ENCODE measurements around the gene UQCRFS1.
A peak's percentile ranks its signal among the peaks of the same experiment; 100 is the strongest.

UQCRFS1 gene

DNA sequence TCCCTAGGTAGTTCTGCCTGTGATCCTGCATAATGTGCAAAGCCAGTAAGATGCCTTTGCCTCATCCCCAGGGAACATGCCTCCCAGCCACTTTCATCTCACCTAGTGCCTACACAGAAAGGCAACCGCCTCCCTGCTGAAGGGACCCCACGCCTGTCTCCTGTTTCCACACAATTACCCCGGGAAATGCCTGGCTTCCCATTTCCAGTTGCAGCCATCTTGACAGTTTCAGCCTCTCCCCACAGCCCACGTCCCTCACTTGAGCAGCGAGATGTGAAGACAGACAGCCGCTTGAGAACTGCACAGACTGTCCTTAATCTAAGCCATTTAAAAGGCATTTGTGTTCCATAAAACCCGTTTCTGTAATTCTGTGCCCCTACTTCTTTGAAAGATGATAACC lies 4.7 kb upstream of the UQCRFS1 start:
- H3K4ac ChIP-seq (ENCODE audit: low read depth in 1 of 2, low read length in 2 of 2): no peak overlapping the region
- H3K27me3 ChIP-seq (ENCODE audit: control insufficient read depth in 1 of 2, insufficient read depth in 1 of 2, low read length in 2 of 2): peaks cover 24 to 31% of the 10 kb centered on the region in 2 experiments
- H2BK5ac ChIP-seq (ENCODE audit: low read depth, low read length, poor library complexity, severe bottlenecking): no peak overlapping the region
- 83% methylated on average over 6 of the region's 7 CpGs for WGBS
- no peak overlapping the region for H4K8ac ChIP-seq (ENCODE audit: low read length)
- H2BK120ac ChIP-seq (ENCODE audit: low read depth, low read length): no peak overlapping the region
- H3K14ac ChIP-seq (ENCODE audit: low read length in 2 of 2): no peak overlapping the region
- H3K23ac ChIP-seq (ENCODE audit: low read length in 2 of 2): no peak overlapping the region
- H3K79me1 ChIP-seq (replicated peaks; ENCODE audit: low read length, poor library complexity, severe bottlenecking): no peaks in the 10 kb centered on the region
- H2BK12ac ChIP-seq (ENCODE audit: low read length in 2 of 2): no peak overlapping the region
- no peak overlapping the region for H3K4me2 ChIP-seq (ENCODE audit: low read length, poor library complexity, severe bottlenecking)
- no peak overlapping the region for H4K91ac ChIP-seq (ENCODE audit: low read length)
- H2AFZ ChIP-seq (ENCODE audit: low read depth, low read length): no peak overlapping the region
- no peak overlapping the region for H3K9ac ChIP-seq (ENCODE audit: low read length)
- no peaks in the 10 kb centered on the region for H3K9me3 ChIP-seq (ENCODE audit: control insufficient read depth, low read length)
- H3K4me1 ChIP-seq (ENCODE audit: control insufficient read depth, insufficient read depth, low read depth, low read length): no peaks in the 10 kb centered on the region
- no peak overlapping the region for H2AK5ac ChIP-seq (ENCODE audit: low read length, severe bottlenecking)
- no peak for DNase-seq
- no peaks in the 10 kb centered on the region for H3K36me3 ChIP-seq (ENCODE audit: control insufficient read depth in 1 of 2, insufficient read depth in 2 of 2, low read depth in 1 of 2, low read length in 2 of 2)
- H3K4me3 ChIP-seq (ENCODE audit: insufficient read depth in 1 of 2, low read depth in 1 of 2, low read length in 2 of 2): no peak overlapping the region
- no peak overlapping the region for H2BK15ac ChIP-seq (ENCODE audit: low read depth, poor library complexity, severe bottlenecking)
- no peak overlapping the region for H3K27ac ChIP-seq (ENCODE audit: low read length, poor library complexity, severe bottlenecking)
- H3K18ac ChIP-seq (ENCODE audit: low read depth in 1 of 2, low read length in 2 of 2): no peak overlapping the region

DNA sequence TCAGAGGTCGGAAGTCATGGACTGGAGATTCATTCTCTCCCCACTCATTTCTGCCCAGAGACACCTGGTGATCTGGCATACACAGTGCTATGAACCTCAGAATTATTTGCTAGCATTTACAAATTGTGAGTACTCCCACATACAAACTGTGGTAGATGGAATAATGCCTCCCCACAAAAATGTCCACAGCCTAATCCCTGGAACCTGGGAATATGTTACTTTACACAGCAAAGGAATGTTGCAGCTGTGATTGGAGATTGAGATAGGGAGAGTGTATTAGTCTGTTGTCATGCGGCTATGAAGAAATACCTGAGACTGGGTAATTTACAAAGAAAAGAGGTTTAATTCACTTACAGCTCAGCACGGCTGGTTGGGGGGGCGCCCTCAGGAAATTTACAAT lies 3.1 kb upstream of the UQCRFS1 start:
- Histone ChIP-seq H3K4me3 (ENCODE audit: insufficient read depth in 1 of 2, low read depth in 1 of 2, low read length in 2 of 2) (no peak overlapping the region), H2BK15ac (ENCODE audit: low read depth, poor library complexity, severe bottlenecking) (no peak overlapping the region), H2BK5ac (ENCODE audit: low read depth, low read length, poor library complexity, severe bottlenecking) (no peak overlapping the region), H2BK12ac (ENCODE audit: low read length in 2 of 2) (no peak overlapping the region), H2AK5ac (ENCODE audit: low read length, severe bottlenecking) (no peak overlapping the region), H3K36me3 (ENCODE audit: control insufficient read depth in 1 of 2, insufficient read depth in 2 of 2, low read depth in 1 of 2, low read length in 2 of 2) (no peaks in the 10 kb centered on the region), H3K79me1 (replicated peaks; ENCODE audit: low read length, poor library complexity, severe bottlenecking) (no peaks in the 10 kb centered on the region), H3K18ac (ENCODE audit: low read depth in 1 of 2, low read length in 2 of 2) (no peak overlapping the region), H3K27me3 (ENCODE audit: control insufficient read depth in 1 of 2, insufficient read depth in 1 of 2, low read length in 2 of 2) (peaks cover 17 to 20% of the 10 kb centered on the region in 2 experiments), H3K27ac (ENCODE audit: low read length, poor library complexity, severe bottlenecking) (no peak overlapping the region), H4K91ac (ENCODE audit: low read length) (no peak overlapping the region), H3K4me1 (ENCODE audit: control insufficient read depth, insufficient read depth, low read depth, low read length) (no peaks in the 10 kb centered on the region), H3K9ac (ENCODE audit: low read length) (no peak overlapping the region), H3K4me2 (ENCODE audit: low read length, poor library complexity, severe bottlenecking) (no peak overlapping the region), H3K23ac (ENCODE audit: low read length in 2 of 2) (no peak overlapping the region), H3K4ac (ENCODE audit: low read depth in 1 of 2, low read length in 2 of 2) (no peak overlapping the region), H4K8ac (ENCODE audit: low read length) (no peak overlapping the region), H2AFZ (ENCODE audit: low read depth, low read length) (no peak overlapping the region), H3K14ac (ENCODE audit: low read length in 2 of 2) (no peak overlapping the region), H2BK120ac (ENCODE audit: low read depth, low read length) (no peak overlapping the region), H3K9me3 (ENCODE audit: control insufficient read depth, low read length) (no peaks in the 10 kb centered on the region)
- no peak for DNase-seq
- 56% methylated on average over 4 of the region's 4 CpGs for WGBS

DNA sequence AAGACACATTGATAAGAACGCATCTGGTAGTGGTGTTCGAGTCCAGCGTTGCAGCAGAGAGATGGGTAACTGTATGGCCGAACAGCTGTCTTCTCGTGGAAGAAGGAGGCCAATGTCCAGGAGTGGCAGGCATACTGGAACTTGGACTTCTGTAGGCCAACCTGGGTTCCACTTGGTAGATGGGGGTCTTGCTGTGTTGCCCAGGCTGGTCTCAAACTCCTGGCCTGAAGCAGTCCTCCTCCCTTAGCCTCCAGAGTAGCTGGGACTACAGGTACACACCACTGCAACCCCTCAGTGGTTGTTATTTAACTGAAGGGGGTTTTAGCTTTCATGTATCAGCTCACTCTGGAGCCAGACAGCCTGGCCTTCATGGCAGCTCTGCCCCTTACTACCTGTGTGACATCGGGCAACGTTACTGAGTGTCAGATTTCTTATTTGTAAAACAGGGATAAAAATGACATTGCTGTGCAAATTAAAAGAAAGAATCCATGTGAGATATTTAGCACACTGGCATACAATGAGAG lies 2.4 kb upstream of the UQCRFS1 start:
- Histone ChIP-seq H2AFZ (ENCODE audit: low read depth, low read length) (no peak overlapping the region), H3K18ac (ENCODE audit: low read depth in 1 of 2, low read length in 2 of 2) (no peak overlapping the region), H2BK15ac (ENCODE audit: low read depth, poor library complexity, severe bottlenecking) (no peak overlapping the region), H3K4me3 (ENCODE audit: insufficient read depth in 1 of 2, low read depth in 1 of 2, low read length in 2 of 2) (no peak overlapping the region), H3K27ac (ENCODE audit: low read length, poor library complexity, severe bottlenecking) (no peak overlapping the region), H3K79me1 (replicated peaks; ENCODE audit: low read length, poor library complexity, severe bottlenecking) (no peaks in the 10 kb centered on the region), H3K4me2 (ENCODE audit: low read length, poor library complexity, severe bottlenecking) (no peak overlapping the region), H3K9me3 (ENCODE audit: control insufficient read depth, low read length) (no peaks in the 10 kb centered on the region), H2AK5ac (ENCODE audit: low read length, severe bottlenecking) (no peak overlapping the region), H4K91ac (ENCODE audit: low read length) (no peak overlapping the region), H3K27me3 (ENCODE audit: control insufficient read depth in 1 of 2, insufficient read depth in 1 of 2, low read length in 2 of 2) (peaks cover 14 to 20% of the 10 kb centered on the region in 2 experiments), H4K8ac (ENCODE audit: low read length) (no peak overlapping the region), H2BK120ac (ENCODE audit: low read depth, low read length) (no peak overlapping the region), H3K14ac (ENCODE audit: low read length in 2 of 2) (no peak overlapping the region), H3K4me1 (ENCODE audit: control insufficient read depth, insufficient read depth, low read depth, low read length) (no peaks in the 10 kb centered on the region), H2BK5ac (ENCODE audit: low read depth, low read length, poor library complexity, severe bottlenecking) (no peak overlapping the region), H3K9ac (ENCODE audit: low read length) (no peak overlapping the region), H2BK12ac (ENCODE audit: low read length in 2 of 2) (no peak overlapping the region), H3K4ac (ENCODE audit: low read depth in 1 of 2, low read length in 2 of 2) (no peak overlapping the region), H3K36me3 (ENCODE audit: control insufficient read depth in 1 of 2, insufficient read depth in 2 of 2, low read depth in 1 of 2, low read length in 2 of 2) (no peaks in the 10 kb centered on the region), H3K23ac (ENCODE audit: low read length in 2 of 2) (no peak overlapping the region)
- 77% methylated on average over 7 of the region's 7 CpGs for WGBS
- DNase-seq: no peak

DNA sequence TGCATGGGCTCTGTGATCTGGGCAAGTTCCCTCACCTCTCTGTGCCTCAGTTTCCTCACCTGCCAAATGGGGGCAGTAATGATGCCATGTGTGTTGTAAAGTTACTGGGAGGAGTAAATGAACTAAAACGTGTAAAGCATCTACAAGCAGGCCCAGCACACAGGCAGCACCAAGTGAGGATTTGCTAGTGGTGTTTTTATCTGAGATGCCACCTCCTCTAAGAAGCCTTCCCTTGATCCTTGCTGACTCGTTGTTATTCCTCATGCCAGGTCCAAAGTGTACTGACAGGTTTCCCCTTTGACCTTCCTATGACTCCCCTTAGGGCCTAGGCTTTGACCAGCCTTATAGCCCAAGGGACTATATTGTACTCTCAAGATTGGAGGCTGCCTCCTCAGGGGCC lies 1.5 kb upstream of the UQCRFS1 start:
- DNase-seq: no peak
- Histone ChIP-seq H3K4me1 (ENCODE audit: control insufficient read depth, insufficient read depth, low read depth, low read length) (no peaks in the 10 kb centered on the region), H3K14ac (ENCODE audit: low read length in 2 of 2) (no peak overlapping the region), H3K9ac (ENCODE audit: low read length) (no peak overlapping the region), H3K36me3 (ENCODE audit: control insufficient read depth in 1 of 2, insufficient read depth in 2 of 2, low read depth in 1 of 2, low read length in 2 of 2) (no peaks in the 10 kb centered on the region), H2AFZ (ENCODE audit: low read depth, low read length) (no peak overlapping the region), H4K8ac (ENCODE audit: low read length) (no peak overlapping the region), H3K27me3 (ENCODE audit: control insufficient read depth in 1 of 2, insufficient read depth in 1 of 2, low read length in 2 of 2) (peaks cover 14 to 19% of the 10 kb centered on the region in 2 experiments), H3K4me2 (ENCODE audit: low read length, poor library complexity, severe bottlenecking) (no peak overlapping the region), H4K91ac (ENCODE audit: low read length) (peak overlapping the region; percentile 21), H3K9me3 (ENCODE audit: control insufficient read depth, low read length) (no peaks in the 10 kb centered on the region), H3K27ac (ENCODE audit: low read length, poor library complexity, severe bottlenecking) (no peak overlapping the region), H2BK15ac (ENCODE audit: low read depth, poor library complexity, severe bottlenecking) (no peak overlapping the region), H3K23ac (ENCODE audit: low read length in 2 of 2) (no peak overlapping the region), H3K4me3 (ENCODE audit: insufficient read depth in 1 of 2, low read depth in 1 of 2, low read length in 2 of 2) (no peak overlapping the region), H3K4ac (ENCODE audit: low read depth in 1 of 2, low read length in 2 of 2) (no peak overlapping the region), H3K18ac (ENCODE audit: low read depth in 1 of 2, low read length in 2 of 2) (no peak overlapping the region), H2BK5ac (ENCODE audit: low read depth, low read length, poor library complexity, severe bottlenecking) (no peak overlapping the region), H3K79me1 (replicated peaks; ENCODE audit: low read length, poor library complexity, severe bottlenecking) (no peaks in the 10 kb centered on the region), H2BK120ac (ENCODE audit: low read depth, low read length) (no peak overlapping the region), H2BK12ac (ENCODE audit: low read length in 2 of 2) (no peak overlapping the region), H2AK5ac (ENCODE audit: low read length, severe bottlenecking) (no peak overlapping the region)
- 52% methylated on average over 2 of the region's 2 CpGs for WGBS
